GM19438 (cell line): ENCODE data around the gene CALD1.

ENCODE experiments used
- ATAC-seq: cut with Tn5 transposase; IDR thresholded peaks from one replicate; pipeline ENCODE4 v1.9.1; 2021; ENCODE audit warnings: low read depth; ENCODE audit not compliant: unreplicated experiment

The CALD1 gene

DNA sequence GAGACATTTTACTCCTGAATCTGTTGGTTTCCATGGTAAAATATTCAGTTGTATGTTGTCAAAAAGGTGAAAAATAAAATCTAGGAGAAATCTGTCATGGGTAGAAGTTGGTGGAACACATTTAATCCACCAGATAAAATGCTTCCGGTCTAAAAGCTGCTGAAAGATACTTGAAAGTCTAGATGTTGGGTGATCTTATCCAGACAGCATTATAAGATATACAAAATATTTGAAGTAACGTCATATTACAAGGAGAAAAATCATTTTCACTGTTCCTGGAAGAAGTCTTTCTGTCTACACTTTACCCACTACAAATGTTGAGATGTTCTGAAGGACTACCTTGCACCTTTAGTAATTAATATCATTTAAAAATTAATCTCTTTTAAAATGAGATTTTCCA, 40.9 kb downstream of the CALD1 start:
- no peak for ATAC-seq

DNA sequence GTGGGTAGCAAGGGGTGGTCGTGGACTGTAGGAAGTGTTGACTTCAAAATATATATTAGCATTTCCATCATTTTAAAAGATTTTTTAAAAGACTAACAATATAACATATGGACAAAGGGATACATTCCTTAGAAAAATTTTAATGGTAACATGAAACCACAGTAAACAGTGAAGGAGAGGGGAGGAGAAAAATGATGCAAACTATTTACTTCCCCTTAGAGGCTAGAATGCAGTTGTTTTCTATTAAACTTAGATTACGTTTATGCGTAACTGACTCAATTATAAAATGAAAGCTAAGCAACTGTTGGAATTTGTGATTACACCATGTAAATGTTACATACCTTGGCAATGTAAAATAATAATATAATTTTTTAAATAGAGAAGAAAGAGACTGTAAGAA, 41.3 kb downstream of the CALD1 start:
- ATAC-seq = no peak

DNA sequence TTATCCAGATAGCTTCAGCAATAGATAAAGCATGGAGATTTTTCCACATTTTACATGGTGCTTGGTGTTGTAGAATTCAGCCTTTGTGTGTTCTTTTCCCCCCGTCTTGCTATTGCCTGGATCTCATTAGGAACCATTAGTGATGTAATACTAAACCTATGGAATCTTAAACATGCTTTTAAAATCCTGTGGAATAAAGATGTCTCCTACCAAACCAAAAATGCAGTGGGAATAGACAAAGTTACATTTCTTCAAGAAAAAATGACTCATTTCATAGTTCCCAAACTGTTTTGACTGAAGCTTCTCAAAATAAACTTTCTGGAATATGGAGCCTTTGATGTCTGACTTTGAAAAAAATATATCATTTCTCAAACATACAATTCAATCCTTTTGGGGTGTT, 44.0 kb downstream of the CALD1 start:
- ATAC-seq = no peak

DNA sequence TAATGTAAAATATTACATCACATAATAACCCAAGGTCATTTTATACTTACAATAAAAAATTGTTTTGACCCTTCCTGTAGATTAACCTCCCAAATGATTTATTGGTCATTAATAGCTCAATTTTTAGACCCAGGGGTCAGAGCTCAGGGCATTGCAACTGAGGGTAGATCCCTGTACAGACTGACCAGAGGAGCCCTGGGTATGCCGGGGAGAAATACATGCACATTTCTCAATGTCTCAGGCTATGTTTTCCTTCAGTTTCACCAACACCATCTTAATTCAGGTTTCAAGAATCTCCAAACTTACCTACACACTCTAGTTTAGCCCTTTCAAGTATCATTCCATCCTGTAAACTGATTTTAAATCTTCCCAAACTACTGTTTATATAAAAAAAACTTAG, 46.2 kb downstream of the CALD1 start:
- ATAC-seq = no peak

DNA sequence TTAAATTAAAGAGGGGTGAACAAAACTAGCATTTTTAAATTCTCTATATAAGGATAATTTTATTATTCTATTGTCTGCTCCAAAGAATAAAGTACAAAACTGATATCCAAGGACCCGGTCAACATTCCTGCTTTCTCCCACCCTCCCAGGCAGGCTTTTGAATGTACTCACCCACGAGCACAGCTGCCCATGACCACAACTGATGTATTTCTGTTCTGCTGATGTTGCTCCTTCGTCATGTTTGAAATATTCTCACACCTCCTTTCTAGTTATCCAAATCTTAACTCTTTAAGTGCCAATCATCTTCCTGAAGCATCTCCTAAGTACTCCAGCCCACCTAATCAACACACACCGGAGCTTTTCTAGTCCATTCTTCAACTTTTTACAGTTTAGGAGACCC, 46.7 kb downstream of the CALD1 start:
- ATAC-seq = no peak

DNA sequence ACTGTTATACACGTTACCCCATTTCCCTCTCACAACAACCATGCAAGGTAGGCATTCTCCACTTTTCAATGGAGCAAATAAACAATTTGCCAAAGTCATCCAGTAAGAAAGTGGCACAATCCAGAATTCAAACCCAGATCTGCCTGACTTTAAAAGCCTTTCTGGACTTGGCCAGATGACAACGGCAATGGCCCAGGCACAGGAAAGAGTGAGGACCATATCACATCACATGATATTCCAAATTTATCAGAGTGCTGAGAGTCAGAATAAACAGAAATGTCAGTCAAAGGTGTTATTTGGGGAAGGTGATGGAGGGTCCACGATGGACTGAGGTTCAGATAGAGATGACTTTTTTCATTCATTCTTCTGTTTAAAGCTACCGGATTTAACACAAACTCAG, 48.0 kb downstream of the CALD1 start:
- ATAC-seq = no peak

DNA sequence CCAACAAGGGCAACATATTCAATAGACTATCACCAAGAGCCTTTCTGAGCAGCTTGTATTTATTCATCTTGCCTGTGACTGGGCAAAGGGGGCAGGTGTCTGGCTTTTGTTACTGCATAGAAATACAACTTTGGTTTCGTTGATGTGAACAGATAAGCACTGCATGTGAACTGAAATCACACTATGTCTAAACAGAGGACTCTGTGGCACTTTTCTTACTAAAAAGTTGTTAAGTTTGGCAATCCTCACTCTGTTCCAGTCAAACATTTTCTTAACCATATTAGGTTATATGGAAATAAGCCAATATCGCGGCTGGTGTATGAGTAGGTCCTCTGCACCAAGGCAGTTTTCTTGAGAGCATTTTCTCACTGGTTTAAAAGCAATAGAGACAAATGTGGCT, 48.5 kb downstream of the CALD1 start:
- ATAC-seq = no peak

DNA sequence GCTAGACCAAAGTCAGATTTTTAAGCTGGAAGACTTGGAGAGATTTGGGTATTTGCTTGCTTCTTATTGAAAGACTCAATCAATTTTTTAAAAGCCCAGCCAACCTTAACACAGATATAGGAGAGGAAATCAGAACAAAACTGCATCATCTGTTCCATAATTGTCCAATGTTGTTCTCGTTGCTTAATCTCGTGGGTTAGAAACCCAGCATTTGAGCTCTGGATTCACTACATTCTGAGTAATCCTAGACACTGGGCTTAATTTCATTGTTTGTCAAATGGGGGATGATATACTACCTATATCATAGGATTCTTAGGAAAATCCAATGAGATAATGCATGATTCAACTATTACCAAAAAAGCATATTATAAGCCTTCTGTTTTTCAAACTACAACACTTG, 48.9 kb downstream of the CALD1 start:
- ATAC-seq = no peak

DNA sequence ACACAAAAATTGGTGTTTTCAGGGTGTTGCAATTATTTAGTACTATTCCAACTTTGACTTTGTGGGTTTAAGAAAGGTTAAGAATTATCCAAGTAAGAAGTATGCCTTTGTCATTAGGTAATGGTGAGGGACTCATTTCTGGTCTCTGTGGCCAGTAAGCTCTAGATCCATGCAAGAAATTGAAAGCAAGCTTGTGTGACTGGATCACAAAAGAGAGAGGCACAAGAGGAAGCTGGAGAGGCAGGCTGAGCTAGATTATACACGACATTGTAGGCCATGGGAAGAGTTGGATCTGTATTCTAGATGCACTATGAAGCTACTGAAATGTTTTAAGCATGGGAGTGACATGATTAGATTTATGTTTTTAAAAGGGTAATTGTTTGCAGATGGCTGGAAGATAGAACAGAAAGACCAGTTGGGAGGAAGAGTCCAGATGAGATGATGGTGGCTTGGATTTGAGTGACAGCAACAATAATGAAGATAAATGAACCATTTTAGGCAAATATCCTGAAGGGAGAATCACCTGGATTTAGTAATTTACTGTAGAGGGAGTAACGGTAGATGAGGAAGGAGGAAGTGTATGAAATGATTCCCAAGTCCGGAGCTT, 50.0 kb downstream of the CALD1 start:
- ATAC-seq = no peak

DNA sequence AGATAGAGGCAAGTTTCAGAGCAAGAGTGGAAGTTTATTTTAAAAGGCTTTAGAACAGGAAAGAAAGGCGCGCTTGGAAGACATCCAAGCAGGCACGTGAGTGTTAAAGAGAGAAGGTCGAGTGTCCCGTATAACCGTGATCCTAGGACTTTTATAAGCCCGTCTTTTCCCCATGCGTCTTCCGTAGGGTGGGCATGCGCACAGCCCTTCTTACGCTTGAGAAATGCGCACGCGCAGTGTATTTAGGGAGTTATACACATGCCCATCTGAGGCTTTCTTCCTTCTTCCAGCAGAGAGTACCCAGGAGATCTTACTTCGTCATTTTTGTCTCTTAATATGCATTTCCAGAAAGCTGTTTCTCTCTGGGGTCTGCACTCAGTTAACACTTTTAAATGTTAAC, 52.4 kb downstream of the CALD1 start:
- ATAC-seq = no peak

DNA sequence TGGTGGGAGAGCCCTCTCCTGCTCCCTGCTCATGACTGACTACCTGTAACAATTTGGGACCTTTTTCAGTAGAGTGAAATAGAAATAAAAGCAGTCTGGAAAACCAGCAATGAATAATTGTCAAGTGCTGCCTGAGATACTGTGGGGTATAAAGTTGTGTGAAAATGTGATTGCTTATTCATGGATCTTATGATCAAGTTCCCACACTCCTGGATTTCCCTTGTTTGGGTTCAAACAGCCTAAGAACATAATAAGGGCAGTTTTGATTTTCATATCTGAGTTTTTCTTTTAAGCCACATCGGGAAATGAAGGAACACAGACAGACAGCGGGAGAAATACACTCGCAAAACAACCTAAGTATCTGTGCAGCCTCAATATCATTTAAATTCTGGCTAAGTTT, 52.9 kb downstream of the CALD1 start:
- ATAC-seq = no peak

DNA sequence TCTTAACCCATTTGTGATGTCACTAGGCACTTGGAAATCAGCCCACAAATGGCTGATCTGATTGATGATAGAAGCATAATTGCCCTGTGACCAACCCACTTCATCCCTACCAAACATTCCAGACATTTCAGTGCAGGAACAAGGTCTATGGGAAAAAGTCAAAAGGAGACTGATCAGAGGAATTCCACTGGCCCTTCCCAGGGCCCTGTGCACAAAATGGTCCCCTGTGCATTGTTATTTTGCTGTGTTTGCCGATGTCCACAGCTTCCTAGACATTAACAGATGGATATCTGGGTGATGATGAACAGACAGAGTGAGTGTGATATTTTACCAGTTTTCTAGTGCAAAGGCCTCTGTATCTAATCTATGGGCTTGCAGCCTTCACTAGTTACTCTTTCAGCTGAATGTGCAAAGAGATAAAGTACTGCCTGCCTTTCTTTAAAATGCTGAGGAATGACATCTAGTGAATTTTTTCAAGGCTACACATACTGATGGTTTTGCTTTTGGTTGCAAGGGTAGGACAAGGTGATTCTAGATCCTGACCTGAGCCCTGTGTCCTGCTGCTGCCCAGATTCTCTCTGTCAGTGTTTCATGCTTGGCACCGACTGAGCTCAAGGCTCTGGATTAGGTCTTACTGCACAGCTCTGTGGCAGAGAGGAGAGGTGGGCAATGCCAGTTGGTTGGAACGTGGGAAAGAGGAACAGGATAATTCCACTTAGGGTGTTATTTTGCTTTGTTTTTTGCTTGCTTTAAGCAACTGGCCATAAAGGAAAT, 55.4 kb downstream of the CALD1 start:
- ATAC-seq = no peak

DNA sequence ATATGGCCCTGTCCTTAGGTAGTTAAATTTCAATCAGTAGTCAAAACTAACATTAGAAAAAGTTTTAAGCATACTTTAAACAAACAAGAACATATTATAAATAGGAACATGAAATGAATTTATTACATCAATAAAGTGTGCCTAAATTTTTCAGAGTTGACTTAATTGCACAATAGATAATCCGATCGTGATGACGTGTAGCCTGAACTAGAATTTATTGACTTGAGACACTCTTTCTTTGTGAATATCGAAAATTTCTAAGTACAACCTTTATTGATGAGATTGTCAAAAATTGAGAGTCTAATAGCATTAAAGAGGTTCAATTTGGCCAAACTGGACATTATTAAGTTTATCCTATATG, 56.0 kb downstream of the CALD1 start:
- no peak for ATAC-seq

DNA sequence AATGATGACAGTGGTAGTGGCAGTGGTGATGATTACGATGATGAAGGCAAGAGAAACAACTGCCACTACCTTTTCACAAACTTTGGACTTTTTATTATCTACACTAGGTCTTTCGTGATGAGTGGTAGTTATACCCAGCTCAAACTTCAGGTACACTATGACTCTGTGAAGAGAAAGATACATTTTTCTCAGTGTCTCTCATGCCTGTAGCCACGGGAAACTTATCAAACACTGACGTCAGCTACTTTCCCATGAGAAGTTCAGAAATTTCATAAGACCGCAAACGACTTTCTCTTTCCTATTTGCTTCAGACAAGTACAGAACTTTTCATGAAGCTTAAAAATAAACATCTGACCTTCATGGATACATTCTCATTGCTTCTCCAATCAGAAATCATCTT, 57.0 kb downstream of the CALD1 start:
- ATAC-seq = no peak

DNA sequence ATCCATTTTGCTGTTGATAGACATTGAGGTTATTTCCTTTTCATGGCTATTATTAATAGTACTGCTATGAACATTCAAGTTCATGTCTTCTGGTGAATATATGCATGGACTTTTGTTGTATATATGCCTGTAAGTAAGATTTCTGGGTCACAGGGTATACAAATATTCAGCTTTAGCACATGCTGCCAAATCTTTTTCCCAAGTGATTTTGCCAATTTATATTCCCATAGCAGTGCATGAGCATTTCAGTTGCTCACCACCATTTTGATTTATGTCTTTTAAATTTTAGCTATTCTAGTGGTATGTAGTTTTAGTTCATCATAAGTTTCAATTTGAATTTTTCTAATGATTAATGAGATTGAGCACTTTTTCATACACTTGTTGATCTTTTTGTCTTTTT, 59.9 kb downstream of the CALD1 start:
- no peak for ATAC-seq

DNA sequence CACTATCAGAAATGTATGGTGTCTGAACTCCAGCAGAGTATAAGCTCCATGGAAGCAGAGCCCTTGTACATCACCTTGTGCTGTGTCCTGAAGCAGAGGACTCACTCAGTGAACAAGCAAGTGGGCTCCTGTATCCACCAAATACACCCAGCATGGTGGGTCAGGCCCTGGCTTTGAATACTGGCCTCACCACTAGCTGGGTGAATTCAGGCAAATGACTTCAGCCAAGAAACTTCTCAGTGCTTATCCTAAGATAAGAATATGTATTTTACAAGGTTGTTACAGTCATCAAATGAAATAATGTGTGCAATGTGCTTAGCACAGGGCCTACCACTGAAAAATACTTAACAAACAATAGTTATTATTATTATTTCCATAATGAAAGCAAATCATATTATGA, 62.6 kb downstream of the CALD1 start:
- ATAC-seq = no peak

DNA sequence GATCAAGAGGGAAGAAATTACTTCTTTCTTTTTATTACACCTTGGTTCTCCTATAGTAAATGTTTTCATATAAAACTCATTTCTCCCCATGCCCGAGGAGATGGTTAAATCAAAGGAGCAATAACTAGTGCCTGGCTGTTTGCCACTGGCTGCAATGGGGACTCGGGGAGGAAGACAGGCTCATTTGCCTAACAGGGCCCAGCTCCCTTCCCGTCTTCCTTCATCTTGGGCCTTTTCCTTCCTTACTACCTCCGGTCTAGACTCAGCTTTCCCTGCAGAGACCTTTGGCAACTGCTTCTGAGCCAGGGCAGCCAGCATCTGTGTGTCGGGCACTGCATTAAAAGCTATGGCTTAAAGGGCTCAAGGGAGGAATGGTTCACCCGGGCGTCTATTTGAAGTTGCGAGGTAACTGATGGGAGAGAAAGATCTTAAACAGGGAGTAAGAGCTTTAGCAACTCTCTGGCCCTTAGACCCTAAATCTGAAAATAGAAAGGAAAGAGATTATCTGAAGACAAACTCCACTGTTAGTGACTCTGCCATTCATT, 63.5 kb downstream of the CALD1 start:
- ATAC-seq = no peak

DNA sequence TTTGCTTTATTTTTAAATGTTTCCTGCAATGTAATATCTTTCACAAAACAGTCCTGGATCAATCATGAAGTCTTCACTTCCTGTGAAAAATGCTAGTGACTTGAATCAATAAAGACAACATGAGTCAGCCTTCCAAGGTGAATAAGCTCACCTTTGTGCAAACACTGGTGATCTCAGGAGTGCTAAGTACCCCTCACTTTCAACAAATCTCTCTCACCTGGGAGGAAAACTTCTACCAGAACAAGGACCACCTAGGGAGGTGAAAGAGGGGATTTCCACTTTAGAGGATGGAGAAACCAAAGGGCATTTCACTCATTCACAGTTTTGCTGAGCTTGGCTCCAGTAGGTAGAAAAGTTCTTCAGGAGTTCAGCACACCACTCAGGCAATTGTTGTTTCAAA, 64.8 kb downstream of the CALD1 start:
- no peak for ATAC-seq

DNA sequence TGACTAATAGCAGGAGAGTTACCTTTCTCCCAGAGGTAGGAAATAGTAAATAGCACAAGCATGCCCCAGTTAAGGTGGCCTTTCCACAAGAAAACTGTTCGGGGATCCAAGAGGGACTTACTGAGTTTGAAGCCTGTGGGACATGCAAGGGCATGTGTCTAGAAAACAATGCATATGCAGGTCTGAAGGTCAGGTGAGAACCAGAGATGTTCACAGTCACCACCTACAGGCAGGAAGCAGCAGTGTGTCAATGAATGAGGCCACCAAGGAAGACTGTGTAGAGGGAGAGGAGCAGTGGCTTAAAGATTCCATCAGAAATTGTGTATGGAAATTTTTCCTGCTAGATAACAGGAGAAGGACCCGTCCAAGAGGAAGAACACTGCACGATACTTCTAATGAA, 66.0 kb downstream of the CALD1 start:
- no peak for ATAC-seq

DNA sequence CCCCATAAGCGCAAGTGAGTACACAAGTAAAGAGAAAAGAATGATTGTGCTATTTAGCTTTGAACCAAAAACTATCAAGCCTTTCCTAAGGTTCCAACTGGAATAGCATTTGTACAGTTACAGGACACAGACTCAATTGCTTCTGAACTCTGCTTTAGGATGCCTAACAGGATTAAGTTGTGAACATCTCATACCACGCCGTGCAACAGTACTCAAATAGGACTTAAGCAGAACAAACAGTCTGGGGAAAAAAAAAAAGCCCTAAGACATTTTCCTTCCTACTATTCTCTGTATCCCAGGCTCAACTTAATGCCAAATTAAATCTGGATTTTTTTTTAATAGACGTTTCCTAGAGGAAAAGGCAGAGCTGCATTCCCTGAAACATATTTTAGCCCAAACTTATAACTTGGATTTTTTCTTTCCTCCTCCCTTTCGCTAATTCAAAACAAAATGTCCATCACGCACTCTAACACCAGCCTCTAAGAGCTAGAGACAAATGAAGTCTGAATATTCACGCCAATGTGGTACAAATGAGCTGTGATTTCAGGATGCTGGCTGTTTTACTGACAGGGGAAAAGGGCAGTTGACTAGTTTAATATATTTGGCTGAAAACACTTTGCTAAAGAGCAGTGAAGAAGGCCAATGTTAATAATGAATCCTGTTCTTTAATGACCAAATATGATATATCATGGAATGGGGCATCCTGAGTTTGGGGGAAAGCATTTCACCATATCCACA, 68.6 kb downstream of the CALD1 start:
- no peak for ATAC-seq

DNA sequence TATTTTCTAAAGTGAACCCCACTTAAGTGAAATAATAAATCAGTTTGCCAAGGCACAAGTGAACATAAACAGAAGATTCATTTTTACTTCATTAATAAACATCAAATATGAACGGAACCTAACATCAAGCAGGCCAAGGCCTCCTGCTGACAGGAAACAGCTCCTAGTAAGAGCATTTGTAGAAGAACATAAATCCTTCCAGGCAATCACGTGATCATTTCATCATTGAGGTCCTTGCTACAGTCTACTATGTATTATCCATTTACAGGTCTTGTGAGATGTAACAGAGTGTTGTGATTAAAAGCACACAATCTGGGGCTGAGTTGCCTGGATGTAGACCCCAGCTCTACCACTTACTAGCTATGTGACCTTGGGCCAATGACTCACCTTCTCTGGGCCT, 70.6 kb downstream of the CALD1 start:
- ATAC-seq = no peak

DNA sequence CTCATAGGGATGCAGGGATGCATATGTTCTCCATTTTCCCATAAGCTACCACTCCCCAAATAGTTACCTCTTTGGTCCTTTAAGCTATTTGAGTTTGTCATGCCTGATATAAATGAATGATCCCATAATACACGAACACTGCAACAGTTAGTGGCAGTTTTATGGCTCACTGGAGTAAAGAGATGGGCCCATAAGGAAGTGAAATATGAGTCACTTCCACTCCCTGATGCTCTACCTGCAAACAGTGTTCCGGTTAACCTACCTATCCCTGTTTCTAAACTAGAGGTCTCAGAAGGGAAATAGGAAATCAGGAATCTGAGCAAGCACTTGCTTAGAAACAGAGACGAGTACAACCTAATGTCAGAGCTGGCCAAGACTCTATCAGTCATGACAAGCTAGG, 71.7 kb downstream of the CALD1 start:
- no peak for ATAC-seq
